Left ventricle myocardium inferior (tissue), 1 donor: Measurements from ENCODE around the gene C4orf54. TPM values are rescaled to one million over a fixed set of nuclear protein-coding genes. Genes with fewer than 3 reads are reported as not detected.

Experiments
- DNase-seq: peaks from one replicate; pipeline ENCODE4 v3.0.0-alpha.2; 2020
- H3K27ac ChIP-seq: fragments of 200-600 bp; replicated peaks from 2 replicates; pipeline ENCODE4 v1.8.0; 2021
- H3K27me3 ChIP-seq: fragments of 200-600 bp; 2 replicates; pipeline ENCODE4 v1.8.0; 2021; ENCODE audit warnings: low read depth
- H3K36me3 ChIP-seq: fragments of 200-600 bp; 2 replicates; pipeline ENCODE4 v1.8.0; 2021
- H3K4me1 ChIP-seq: fragments of 200-600 bp; 2 replicates; pipeline ENCODE4 v1.8.0; 2021
- H3K4me3 ChIP-seq: fragments of 200-600 bp; 2 replicates; pipeline ENCODE4 v1.8.0; 2021; ENCODE audit warnings: mild to moderate bottlenecking, moderate library complexity
- H3K9me3 ChIP-seq: fragments of 200-600 bp; replicated peaks from 2 replicates; pipeline ENCODE4 v1.8.0; 2021
- CTCF ChIP-seq: fragments of 200-600 bp; IDR thresholded peaks from 2 replicates; pipeline ENCODE4 v1.8.0; 2021; ENCODE audit warnings: antibody characterized with exemption, mild to moderate bottlenecking, borderline replicate concordance
- intact Hi-C: fragments of 100-400 bp; cut with micrococcal nuclease; formaldehyde crosslinking; loops from one replicate; pipeline ENCODE4 v1.11.0; 2022
- total RNA-seq: library from RNA; stranded (reverse); fragmentation: NEBNext Ultra II Directional; extraction: Animal tissue kit (Norgen Biotek cat#: 25700); gene quantifications from one replicate; pipeline ENCODE4 v1.2.1, GENCODE V29; 2021
- donor health status: DM: no; HTN: yes; CAD: no; lungs with severe emphysema.

Gene C4orf54
- total RNA-seq, 1 donor from 2014 or later = 1.2 TPM

GRCh38 chr4:99649208-99649607 lies 8.4 kb downstream of the C4orf54 start:
- intact Hi-C loops = no loop called here
- Histone ChIP-seq H3K9me3 (no peaks in the 10 kb centered on the region), H3K27ac (no peak overlapping the region), H3K36me3 (no peaks in the 10 kb centered on the region), H3K4me3 (no peak overlapping the region), H3K4me1 (peaks cover 40% of the 10 kb centered on the region), H3K27me3 (no peaks in the 10 kb centered on the region)
- no peak for DNase-seq
- TF ChIP-seq CTCF = no peak

- peaks cover 42% of the 10 kb centered on the region for H3K4me1 ChIP-seq
- H3K9me3 ChIP-seq = no peaks in the 10 kb centered on the region
- DNase-seq = no peak
- intact Hi-C loops = no loop called here
- no peak overlapping the region for H3K27ac ChIP-seq
- no peaks in the 10 kb centered on the region for H3K36me3 ChIP-seq
- no peak for TF ChIP-seq CTCF
- H3K4me3 ChIP-seq = no peak overlapping the region
- no peaks in the 10 kb centered on the region for H3K27me3 ChIP-seq
Measured at GRCh38 chr4:99648321-99648720, 9.3 kb downstream of the C4orf54 start.

- TF ChIP-seq CTCF = no peak
- Histone ChIP-seq H3K36me3 (no peaks in the 10 kb centered on the region), H3K27me3 (no peaks in the 10 kb centered on the region), H3K27ac (peak overlapping the region; percentile 40), H3K9me3 (no peaks in the 10 kb centered on the region), H3K4me3 (no peak overlapping the region), H3K4me1 (peaks cover 52% of the 10 kb centered on the region)
- intact Hi-C loops = no loop called here
- no peak for DNase-seq
Measured at GRCh38 chr4:99647071-99647470, 10.6 kb downstream of the C4orf54 start.

GRCh38 chr4:99645638-99646037 lies 12.0 kb downstream of the C4orf54 start:
- Histone ChIP-seq H3K4me3 (no peak overlapping the region), H3K27ac (peak overlapping the region; percentile 40), H3K36me3 (no peaks in the 10 kb centered on the region), H3K9me3 (no peaks in the 10 kb centered on the region), H3K27me3 (no peaks in the 10 kb centered on the region), H3K4me1 (peaks cover 59% of the 10 kb centered on the region)
- no peak for TF ChIP-seq CTCF
- no peak for DNase-seq
- intact Hi-C loops = no loop called here

GRCh38 chr4:99645036-99645435 lies 12.6 kb downstream of the C4orf54 start:
- H3K27ac ChIP-seq = peak overlapping the region; percentile 40
- no peak for DNase-seq
- no peaks in the 10 kb centered on the region for H3K36me3 ChIP-seq
- TF ChIP-seq CTCF = no peak
- intact Hi-C loops = no loop called here
- no peak overlapping the region for H3K4me3 ChIP-seq
- H3K27me3 ChIP-seq = no peaks in the 10 kb centered on the region
- H3K9me3 ChIP-seq = no peaks in the 10 kb centered on the region
- peaks cover 59% of the 10 kb centered on the region for H3K4me1 ChIP-seq

- intact Hi-C loops = no loop called here
- Histone ChIP-seq H3K4me1 (peaks cover 59% of the 10 kb centered on the region), H3K9me3 (no peaks in the 10 kb centered on the region), H3K27me3 (no peaks in the 10 kb centered on the region), H3K4me3 (no peak overlapping the region), H3K36me3 (no peaks in the 10 kb centered on the region), H3K27ac (no peak overlapping the region)
- TF ChIP-seq CTCF = no peak
- no peak for DNase-seq
Measured at GRCh38 chr4:99644453-99644852, 13.2 kb downstream of the C4orf54 start.
